ENCODE measurements around the gene SSH3. TPM values are rescaled to one million over a fixed set of nuclear protein-coding genes. Genes with fewer than 3 reads are reported as not detected.

The SSH3 gene
- total RNA-seq, 2 experiments from 2014 or later, result 7.4 to 9.1 TPM

GRCh38 chr11:67307545-67308001, 4.2 kb downstream of the SSH3 start:
- intact Hi-C loops (cut with micrococcal nuclease), result no loop called here
- no peak for DNase-seq
- Mint-ChIP-seq H3K9me3 (no peaks in the 10 kb centered on the region), H3K4me1 (ENCODE audit: low read depth) (peaks cover 15% of the 10 kb centered on the region), H3K27ac (no peak overlapping the region), H3K36me3 (ENCODE audit: low read depth) (peaks cover 3% of the 10 kb centered on the region), H3K4me3 (no peak overlapping the region), H3K27me3 (no peaks in the 10 kb centered on the region)
- POLR2A ChIA-PET, result interaction anchor here (1.0 to 1.4 kb wide), 5 partner anchors 10 to 101 kb away, joined by 3 to 7 read pairs (median 4); partner anchors contain the start of gene ANKRD13D
- no peak for ATAC-seq
- no peak for TF ChIP-seq CTCF (IDR thresholded peaks at IDR 0.05)
- CTCF ChIA-PET, result interaction anchor here (0.6 to 1.8 kb wide), 4 partner anchors 10 to 50 kb away, joined by 3 to 7 read pairs (median 3); no protein-coding TSS in a partner anchor

- ChIA-PET POLR2A (interaction anchor here (1.0 to 2.0 kb wide), 5 partner anchors 9 to 68 kb away, joined by 3 to 7 read pairs (median 5); partner anchors contain the start of gene ANKRD13D), CTCF (interaction anchor here (0.6 to 1.8 kb wide), 4 partner anchors 9 to 50 kb away, joined by 3 to 7 read pairs (median 3); no protein-coding TSS in a partner anchor)
- DNase-seq (no peak), ATAC-seq (no peak)
- intact Hi-C loops (cut with micrococcal nuclease), result no loop called here
- Mint-ChIP-seq H3K4me3 (no peak overlapping the region), H3K4me1 (ENCODE audit: low read depth) (peaks cover 18% of the 10 kb centered on the region), H3K27me3 (no peaks in the 10 kb centered on the region), H3K9me3 (no peaks in the 10 kb centered on the region), H3K36me3 (ENCODE audit: low read depth) (no peaks in the 10 kb centered on the region), H3K27ac (no peak overlapping the region)
- TF ChIP-seq CTCF (IDR thresholded peaks at IDR 0.05), result no peak
Observed at GRCh38 chr11:67308031-67308866, 4.9 kb downstream of the SSH3 start.

GRCh38 chr11:67309166-67309565, 5.8 kb downstream of the SSH3 start:
- Mint-ChIP-seq H3K4me3 (no peak overlapping the region), H3K9me3 (no peaks in the 10 kb centered on the region), H3K27me3 (no peaks in the 10 kb centered on the region), H3K4me1 (ENCODE audit: low read depth) (peaks cover 18% of the 10 kb centered on the region), H3K27ac (no peak overlapping the region), H3K36me3 (ENCODE audit: low read depth) (no peaks in the 10 kb centered on the region)
- DNase-seq (no peak), ATAC-seq (no peak)
- intact Hi-C loops (cut with micrococcal nuclease), result no loop called here
- ChIA-PET POLR2A (interaction anchor here (1.4 to 2.0 kb wide), 2 partner anchors 10 to 22 kb away, joined by 5 to 7 read pairs; no protein-coding TSS in a partner anchor), CTCF (interaction anchor here (1.8 kb wide), 1 partner anchor 8 kb away, joined by 7 read pairs; no protein-coding TSS in a partner anchor)
- no peak for TF ChIP-seq CTCF (IDR thresholded peaks at IDR 0.05)

GRCh38 chr11:67309661-67310061, 6.3 kb downstream of the SSH3 start:
- POLR2A ChIA-PET, result interaction anchor here (1.4 to 2.0 kb wide), 2 partner anchors 10 to 22 kb away, joined by 5 to 7 read pairs; no protein-coding TSS in a partner anchor
- no peak for TF ChIP-seq CTCF (IDR thresholded peaks at IDR 0.05)

More at GRCh38 chr11:67309661-67310061, 6.3 kb downstream of the SSH3 start:
- Mint-ChIP-seq H3K36me3 (ENCODE audit: low read depth) (no peaks in the 10 kb centered on the region), H3K27ac (no peak overlapping the region), H3K9me3 (no peaks in the 10 kb centered on the region), H3K4me3 (no peak overlapping the region), H3K4me1 (ENCODE audit: low read depth) (peaks cover 18% of the 10 kb centered on the region), H3K27me3 (no peaks in the 10 kb centered on the region)
- no peak for ATAC-seq
- intact Hi-C loops (cut with micrococcal nuclease), result no loop called here
- CTCF ChIA-PET, result no interaction called here
- no peak for DNase-seq
